Neural cell (in vitro differentiated cells): ENCODE data around the gene GIT2.

Experiments
- EP300 ChIP-seq: fragments of 450-650 bp; conservative IDR thresholded peaks from 2 replicates; pipeline ENCODE4 v1.6.1; 2014; ENCODE audit warnings: antibody characterized with exemption, mild to moderate bottlenecking, moderate library complexity; ENCODE audit not compliant: poor library complexity, severe bottlenecking
- EZH2 ChIP-seq: fragments of 200-600, 300-800 bp; shearing (Covaris generic), sonication (generic); IDR thresholded peaks from 2 replicates; pipeline ENCODE4 v1.6.1; 2014; ENCODE audit warnings: antibody characterized with exemption, low read length, borderline replicate concordance, mild to moderate bottlenecking; ENCODE audit not compliant: insufficient read depth, poor library complexity, severe bottlenecking
- MXI1 ChIP-seq: fragments of 450-650 bp; conservative IDR thresholded peaks from 2 replicates; pipeline ENCODE4 v1.6.1; 2014; ENCODE audit warnings: antibody characterized with exemption, mild to moderate bottlenecking; ENCODE audit not compliant: poor library complexity, severe bottlenecking
- POLR2AphosphoS5 ChIP-seq: IDR thresholded peaks from 2 replicates; pipeline ENCODE4 v1.6.1; 2012
- TF ChIP-seq, protein P1 (sequence below): fragments of 450-650 bp; IDR thresholded peaks from 2 replicates; pipeline ENCODE4 v1.5.1; 2014; ENCODE audit warnings: antibody characterized with exemption, mild to moderate bottlenecking, moderate library complexity; ENCODE audit not compliant: poor library complexity, severe bottlenecking
- TF ChIP-seq, protein P2 (sequence below): IDR thresholded peaks from 2 replicates; pipeline ENCODE4 v1.6.1; 2012; ENCODE audit warnings: borderline replicate concordance

DNA sequence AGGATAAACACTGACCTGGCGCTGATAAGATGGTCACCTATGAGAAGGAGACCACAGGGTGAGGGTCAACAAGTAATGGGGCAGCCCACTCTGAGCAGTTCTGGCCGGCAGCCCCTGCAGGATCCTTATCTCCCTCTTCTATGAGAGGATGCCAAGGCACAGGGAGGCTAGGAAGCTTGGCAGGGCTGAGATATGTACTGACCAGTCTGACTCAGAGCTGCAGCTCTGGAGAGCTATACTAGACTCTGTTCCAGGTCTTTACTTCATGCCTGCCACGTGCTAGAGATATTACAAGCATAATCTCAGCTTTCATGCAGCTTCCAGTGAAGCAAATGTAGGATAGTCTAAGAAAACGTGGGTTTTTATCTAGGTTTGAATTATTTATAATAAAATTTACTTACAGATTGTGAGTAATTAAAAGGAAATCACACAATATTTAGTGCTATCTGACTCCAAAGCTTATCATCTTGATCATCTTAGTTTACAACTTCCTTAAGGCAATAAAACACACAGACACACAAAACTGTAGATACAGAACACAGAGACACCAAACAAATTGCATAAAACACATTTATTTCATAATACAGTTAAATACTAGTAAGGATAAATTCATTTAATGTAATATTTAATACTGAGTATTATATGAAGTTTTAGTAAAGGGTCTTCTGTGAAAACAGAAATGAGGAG is 32.3 kb downstream of the GIT2 start:
- TF ChIP-seq, protein P1, sequence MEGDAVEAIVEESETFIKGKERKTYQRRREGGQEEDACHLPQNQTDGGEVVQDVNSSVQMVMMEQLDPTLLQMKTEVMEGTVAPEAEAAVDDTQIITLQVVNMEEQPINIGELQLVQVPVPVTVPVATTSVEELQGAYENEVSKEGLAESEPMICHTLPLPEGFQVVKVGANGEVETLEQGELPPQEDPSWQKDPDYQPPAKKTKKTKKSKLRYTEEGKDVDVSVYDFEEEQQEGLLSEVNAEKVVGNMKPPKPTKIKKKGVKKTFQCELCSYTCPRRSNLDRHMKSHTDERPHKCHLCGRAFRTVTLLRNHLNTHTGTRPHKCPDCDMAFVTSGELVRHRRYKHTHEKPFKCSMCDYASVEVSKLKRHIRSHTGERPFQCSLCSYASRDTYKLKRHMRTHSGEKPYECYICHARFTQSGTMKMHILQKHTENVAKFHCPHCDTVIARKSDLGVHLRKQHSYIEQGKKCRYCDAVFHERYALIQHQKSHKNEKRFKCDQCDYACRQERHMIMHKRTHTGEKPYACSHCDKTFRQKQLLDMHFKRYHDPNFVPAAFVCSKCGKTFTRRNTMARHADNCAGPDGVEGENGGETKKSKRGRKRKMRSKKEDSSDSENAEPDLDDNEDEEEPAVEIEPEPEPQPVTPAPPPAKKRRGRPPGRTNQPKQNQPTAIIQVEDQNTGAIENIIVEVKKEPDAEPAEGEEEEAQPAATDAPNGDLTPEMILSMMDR: no peak
- TF ChIP-seq MXI1 (no peak), EZH2 (no peak), POLR2AphosphoS5 (no peak), EP300 (no peak)
- TF ChIP-seq, protein P2, sequence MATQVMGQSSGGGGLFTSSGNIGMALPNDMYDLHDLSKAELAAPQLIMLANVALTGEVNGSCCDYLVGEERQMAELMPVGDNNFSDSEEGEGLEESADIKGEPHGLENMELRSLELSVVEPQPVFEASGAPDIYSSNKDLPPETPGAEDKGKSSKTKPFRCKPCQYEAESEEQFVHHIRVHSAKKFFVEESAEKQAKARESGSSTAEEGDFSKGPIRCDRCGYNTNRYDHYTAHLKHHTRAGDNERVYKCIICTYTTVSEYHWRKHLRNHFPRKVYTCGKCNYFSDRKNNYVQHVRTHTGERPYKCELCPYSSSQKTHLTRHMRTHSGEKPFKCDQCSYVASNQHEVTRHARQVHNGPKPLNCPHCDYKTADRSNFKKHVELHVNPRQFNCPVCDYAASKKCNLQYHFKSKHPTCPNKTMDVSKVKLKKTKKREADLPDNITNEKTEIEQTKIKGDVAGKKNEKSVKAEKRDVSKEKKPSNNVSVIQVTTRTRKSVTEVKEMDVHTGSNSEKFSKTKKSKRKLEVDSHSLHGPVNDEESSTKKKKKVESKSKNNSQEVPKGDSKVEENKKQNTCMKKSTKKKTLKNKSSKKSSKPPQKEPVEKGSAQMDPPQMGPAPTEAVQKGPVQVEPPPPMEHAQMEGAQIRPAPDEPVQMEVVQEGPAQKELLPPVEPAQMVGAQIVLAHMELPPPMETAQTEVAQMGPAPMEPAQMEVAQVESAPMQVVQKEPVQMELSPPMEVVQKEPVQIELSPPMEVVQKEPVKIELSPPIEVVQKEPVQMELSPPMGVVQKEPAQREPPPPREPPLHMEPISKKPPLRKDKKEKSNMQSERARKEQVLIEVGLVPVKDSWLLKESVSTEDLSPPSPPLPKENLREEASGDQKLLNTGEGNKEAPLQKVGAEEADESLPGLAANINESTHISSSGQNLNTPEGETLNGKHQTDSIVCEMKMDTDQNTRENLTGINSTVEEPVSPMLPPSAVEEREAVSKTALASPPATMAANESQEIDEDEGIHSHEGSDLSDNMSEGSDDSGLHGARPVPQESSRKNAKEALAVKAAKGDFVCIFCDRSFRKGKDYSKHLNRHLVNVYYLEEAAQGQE: no peak
